ENCODE data around the gene HLA-DQB2. TPM values are rescaled to one million over a fixed set of nuclear protein-coding genes. Genes with fewer than 3 reads are reported as not detected.
"Not testable (repeated sequence)": the region's sequence is repeated elsewhere in the genome, so short reads cannot be mapped to it uniquely, and the experiment has no call there.

HLA-DQB2 gene
- under 1 TPM in 2 of 4 donors, not detected in 2; 0.66 to 0.78 TPM for total RNA-seq

DNA sequence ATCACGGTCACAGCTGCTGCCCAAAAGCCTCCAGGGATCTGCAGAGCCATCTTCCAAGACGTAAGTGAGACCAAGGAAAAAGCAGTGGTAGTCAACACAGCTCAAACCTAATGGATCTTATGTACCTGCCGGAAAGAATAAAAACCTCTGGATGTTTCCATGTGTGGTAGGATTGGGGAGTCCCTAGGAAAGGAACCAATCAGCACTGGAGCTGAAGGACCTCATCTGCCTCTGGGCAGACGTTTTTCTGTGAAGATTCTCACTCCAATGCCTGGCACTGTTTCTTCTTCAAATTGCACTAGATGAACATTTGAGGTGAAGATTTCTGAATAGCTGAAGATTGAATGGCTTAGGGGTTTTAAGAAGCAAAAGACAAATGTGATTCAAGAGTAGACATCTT, at the start of gene HLA-DQB2:
Gene HLA-DQB2 (minus strand): TSS at position 112 of the 400 bp plus-strand sequence. CDS start 62 bp downstream, at position 50.
- Histone ChIP-seq H3K36me3 (no peaks in the 10 kb centered on the region), H3K27ac (no peak within 1 kb of the TSS), H3K4me1 (no peaks in the 10 kb centered on the region), H3K4me3 (no peak within 1 kb of the TSS), H3K9me3 (no peaks in the 10 kb centered on the region), H3K27me3 (peaks cover 3 to 8% (median 8%) of the 10 kb centered on the region in 3 donors)
- in situ Hi-C loops (cut with MboI; ENCODE audit: low sequenced_read_pairs in 4 of 4): loop anchor here in 2 of 4 donors (5.0 kb wide), 2 partner anchors 96 to 101 kb away; partner anchors contain the start of gene HLA-DQB1 (in 1 of the 2)
- ATAC-seq (no peak), DNase-seq (no peak)
- intact Hi-C loops (cut with DNase I; ENCODE audit: low total_unique reads): no loop called here
- TF ChIP-seq, protein P1, sequence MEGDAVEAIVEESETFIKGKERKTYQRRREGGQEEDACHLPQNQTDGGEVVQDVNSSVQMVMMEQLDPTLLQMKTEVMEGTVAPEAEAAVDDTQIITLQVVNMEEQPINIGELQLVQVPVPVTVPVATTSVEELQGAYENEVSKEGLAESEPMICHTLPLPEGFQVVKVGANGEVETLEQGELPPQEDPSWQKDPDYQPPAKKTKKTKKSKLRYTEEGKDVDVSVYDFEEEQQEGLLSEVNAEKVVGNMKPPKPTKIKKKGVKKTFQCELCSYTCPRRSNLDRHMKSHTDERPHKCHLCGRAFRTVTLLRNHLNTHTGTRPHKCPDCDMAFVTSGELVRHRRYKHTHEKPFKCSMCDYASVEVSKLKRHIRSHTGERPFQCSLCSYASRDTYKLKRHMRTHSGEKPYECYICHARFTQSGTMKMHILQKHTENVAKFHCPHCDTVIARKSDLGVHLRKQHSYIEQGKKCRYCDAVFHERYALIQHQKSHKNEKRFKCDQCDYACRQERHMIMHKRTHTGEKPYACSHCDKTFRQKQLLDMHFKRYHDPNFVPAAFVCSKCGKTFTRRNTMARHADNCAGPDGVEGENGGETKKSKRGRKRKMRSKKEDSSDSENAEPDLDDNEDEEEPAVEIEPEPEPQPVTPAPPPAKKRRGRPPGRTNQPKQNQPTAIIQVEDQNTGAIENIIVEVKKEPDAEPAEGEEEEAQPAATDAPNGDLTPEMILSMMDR (IDR thresholded peaks at IDR 0.05 in 4 of 5, conservative IDR thresholded peaks at IDR 0.05 in 1 of 5): no peak
- no peak for TF ChIP-seq POLR2A (IDR thresholded peaks at IDR 0.05)

- no peak for ATAC-seq
- H3K4me3 ChIP-seq: no peak overlapping the region
- intact Hi-C loops (cut with DNase I; ENCODE audit: low total_unique reads): no loop called here
Measured at GRCh38 chr6:32809171-32809570, 45.8 kb upstream of the HLA-DQB2 start.

DNA sequence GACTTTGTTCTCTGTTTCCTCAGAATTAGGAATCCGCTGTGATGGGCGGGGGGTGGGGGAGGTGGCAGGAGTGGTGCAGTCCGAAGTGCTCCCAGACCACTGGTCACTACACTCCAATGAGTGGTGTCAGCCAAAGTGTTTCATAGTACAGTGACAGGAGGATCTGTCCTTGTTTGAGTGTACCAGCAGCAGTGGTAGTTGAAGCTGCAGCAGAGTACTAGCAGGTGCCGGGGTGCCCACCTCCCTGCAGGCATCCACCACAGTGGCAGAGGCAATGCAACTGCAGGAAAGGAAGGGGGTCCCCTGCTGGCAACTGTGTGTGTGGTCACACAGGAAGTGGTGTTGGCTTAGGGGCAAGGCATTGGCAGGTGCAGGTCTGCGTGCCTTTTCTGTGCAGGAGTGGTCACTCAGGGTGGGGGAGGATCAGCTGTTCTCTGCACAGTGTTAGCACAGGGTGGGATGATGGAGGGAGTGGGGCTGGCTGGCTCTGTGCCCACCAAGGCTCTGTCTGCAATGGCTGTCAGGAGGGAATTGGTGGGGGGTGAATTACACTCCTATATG, 43.8 kb upstream of the HLA-DQB2 start:
- H3K9me3 ChIP-seq: no peaks in the 10 kb centered on the region
- ATAC-seq (no peak), DNase-seq (no peak)
- H3K36me3 ChIP-seq: no peaks in the 10 kb centered on the region
- H3K27me3 ChIP-seq: peaks cover 0 to 7% (median 5%) of the 10 kb centered on the region in 3 donors
- intact Hi-C loops (cut with DNase I; ENCODE audit: low total_unique reads): no loop called here
- in situ Hi-C loops (cut with MboI; ENCODE audit: low sequenced_read_pairs in 4 of 4): no loop called here
- TF ChIP-seq, protein P1 (IDR thresholded peaks at IDR 0.05 in 4 of 5, conservative IDR thresholded peaks at IDR 0.05 in 1 of 5): no peak
- TF ChIP-seq POLR2A (IDR thresholded peaks at IDR 0.05): no peak
- no peak overlapping the region for H3K27ac ChIP-seq
- no peak overlapping the region for H3K4me3 ChIP-seq
- no peaks in the 10 kb centered on the region for H3K4me1 ChIP-seq

More at GRCh38 chr6:32809171-32809570, 45.8 kb upstream of the HLA-DQB2 start:
- Histone ChIP-seq H3K27ac (no peak overlapping the region), H3K9me3 (no peaks in the 10 kb centered on the region), H3K4me1 (no peaks in the 10 kb centered on the region), H3K36me3 (no peaks in the 10 kb centered on the region), H3K27me3 (peaks cover 0 to 5% (median 4%) of the 10 kb centered on the region in 3 donors)
- TF ChIP-seq, protein P1 (IDR thresholded peaks at IDR 0.05 in 4 of 5, conservative IDR thresholded peaks at IDR 0.05 in 1 of 5): no peak
- TF ChIP-seq POLR2A (IDR thresholded peaks at IDR 0.05): no peak
- DNase-seq: no peak
- in situ Hi-C loops (cut with MboI; ENCODE audit: low sequenced_read_pairs in 4 of 4): no loop called here

DNA sequence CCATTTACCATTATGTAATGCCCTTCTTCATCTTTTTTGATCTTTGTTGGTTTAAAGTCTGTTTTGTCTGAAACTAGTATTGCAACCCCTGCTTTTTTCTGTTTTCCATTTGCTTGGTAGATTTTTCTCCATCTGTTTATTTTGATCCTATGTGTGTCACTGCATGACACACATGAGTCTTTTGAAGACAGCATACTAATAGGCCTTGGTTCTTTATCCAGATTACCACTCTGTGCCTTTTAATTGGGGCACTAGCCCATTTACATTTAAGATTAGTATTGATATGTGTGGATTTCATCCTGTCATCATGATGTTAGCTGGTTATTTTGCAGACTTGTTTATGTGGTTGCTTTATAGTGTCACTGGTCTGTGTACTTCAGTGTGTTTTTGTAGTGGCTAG, 42.1 kb upstream of the HLA-DQB2 start:
- peaks cover 0 to 14% (median 13%) of the 10 kb centered on the region in 3 donors for H3K27me3 ChIP-seq
- DNase-seq; H3K9me3 ChIP-seq; H3K4me3 ChIP-seq; H3K27ac ChIP-seq; H3K4me1 ChIP-seq; in situ Hi-C loops (cut with MboI; ENCODE audit: low sequenced_read_pairs in 4 of 4); H3K36me3 ChIP-seq; intact Hi-C loops (cut with DNase I; ENCODE audit: low total_unique reads); ATAC-seq: not testable (repeated sequence)

DNA sequence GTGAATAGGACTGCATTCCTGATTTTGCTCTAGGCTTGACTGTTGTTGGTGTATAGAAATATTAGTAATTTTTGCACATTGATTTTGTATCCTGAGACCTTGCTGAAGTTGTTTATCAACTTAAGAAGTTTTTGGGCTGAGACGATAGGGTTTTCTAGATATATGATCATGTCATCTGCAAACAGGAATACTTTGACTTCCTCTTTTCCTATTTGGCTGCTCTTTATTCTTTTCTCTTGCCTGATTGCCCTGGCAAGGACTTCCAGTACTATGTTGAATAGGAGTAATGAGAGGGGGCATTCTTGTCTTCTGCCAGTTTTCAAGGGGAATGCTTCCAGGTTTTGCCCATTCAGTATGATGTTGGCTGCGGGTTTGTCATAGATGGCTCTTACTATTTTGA, 40.1 kb upstream of the HLA-DQB2 start:
- H3K36me3 ChIP-seq: no peaks in the 10 kb centered on the region
- peaks cover 0 to 18% (median 13%) of the 10 kb centered on the region in 3 donors for H3K27me3 ChIP-seq
- DNase-seq (no peak), ATAC-seq (no peak)
- no peak overlapping the region for H3K27ac ChIP-seq
- H3K4me1 ChIP-seq: no peaks in the 10 kb centered on the region
- TF ChIP-seq, protein P1 (IDR thresholded peaks at IDR 0.05 in 4 of 5, conservative IDR thresholded peaks at IDR 0.05 in 1 of 5): no peak
- TF ChIP-seq POLR2A (IDR thresholded peaks at IDR 0.05): no peak
- intact Hi-C loops (cut with DNase I; ENCODE audit: low total_unique reads) (no loop called here), in situ Hi-C loops (cut with MboI; ENCODE audit: low sequenced_read_pairs in 4 of 4) (no loop called here)
- H3K4me3 ChIP-seq: no peak overlapping the region
- no peaks in the 10 kb centered on the region for H3K9me3 ChIP-seq
